HG03521 (cell line): ENCODE results near the gene OR2M2.

Source experiments
- ATAC-seq: cut with Tn5 transposase; IDR thresholded peaks from one replicate; pipeline ENCODE4 v1.9.1; 2021; ENCODE audit warnings: mild to moderate bottlenecking, moderate library complexity; ENCODE audit not compliant: unreplicated experiment

The OR2M2 gene

GRCh38 chr1:248174521-248174920, at the start of gene OR2M2:
OR2M2 (plus strand) TSS chr1:248174821; CDS start chr1:248179986, 5,165 bp downstream.
- no peak for ATAC-seq

GRCh38 chr1:248127653-248128052, 47.0 kb upstream of the OR2M2 start:
- no peak for ATAC-seq

GRCh38 chr1:248136811-248137210, 37.8 kb upstream of the OR2M2 start:
- ATAC-seq = no peak

GRCh38 chr1:248140846-248141245, 33.8 kb upstream of the OR2M2 start:
- ATAC-seq = no peak

GRCh38 chr1:248143311-248143710, 31.3 kb upstream of the OR2M2 start:
- ATAC-seq = no peak

- no peak for ATAC-seq
Observed at GRCh38 chr1:248144513-248145198, 30.0 kb upstream of the OR2M2 start, which contains the start of gene OR2M5. OR2M5 (plus strand) TSS chr1:248145148; CDS start chr1:248145148, 0 bp downstream.

GRCh38 chr1:248152056-248152827, 22.4 kb upstream of the OR2M2 start:
- ATAC-seq = no peak

GRCh38 chr1:248155927-248156326, 18.7 kb upstream of the OR2M2 start:
- ATAC-seq = no peak

GRCh38 chr1:248158758-248159157, 15.9 kb upstream of the OR2M2 start:
- no peak for ATAC-seq

- no peak for ATAC-seq
Observed at GRCh38 chr1:248164031-248164430, 10.6 kb upstream of the OR2M2 start.

GRCh38 chr1:248165186-248165585, 9.4 kb upstream of the OR2M2 start:
- ATAC-seq = no peak

GRCh38 chr1:248183996-248184395, 9.4 kb downstream of the OR2M2 start:
- ATAC-seq = peak; percentile 73

- no peak for ATAC-seq
Observed at GRCh38 chr1:248187363-248187762, 12.7 kb downstream of the OR2M2 start.

- no peak for ATAC-seq
Observed at GRCh38 chr1:248189026-248189425, 14.4 kb downstream of the OR2M2 start.

- no peak for ATAC-seq
Observed at GRCh38 chr1:248194117-248194516, 19.5 kb downstream of the OR2M2 start.

- ATAC-seq = no peak
Observed at GRCh38 chr1:248196965-248197364, 22.3 kb downstream of the OR2M2 start, which contains the start of gene OR2M3. OR2M3 (plus strand) TSS chr1:248197265; CDS start chr1:248203068, 5,803 bp downstream.

GRCh38 chr1:248215880-248216279, 41.3 kb downstream of the OR2M2 start:
- ATAC-seq = no peak

- no peak for ATAC-seq
Observed at GRCh38 chr1:248225537-248225936, 50.9 kb downstream of the OR2M2 start.

GRCh38 chr1:248229360-248229908, 54.8 kb downstream of the OR2M2 start:
- ATAC-seq = no peak
